Panc1 (cell line): ENCODE results near the gene LRRC10B.

Experiments used
- CTCF ChIP-seq: fragments of 450-650 bp; IDR thresholded peaks from 2 replicates; pipeline ENCODE4 v1.5.1; 2017; ENCODE audit warnings: mild to moderate bottlenecking
- POLR2AphosphoS5 ChIP-seq: IDR thresholded peaks from 2 replicates; pipeline ENCODE4 v1.6.1; 2012; ENCODE audit warnings: mild to moderate bottlenecking, low read depth, low read length, moderate library complexity
- REST ChIP-seq, 2 experiments: IDR thresholded peaks; 2 replicates each; pipeline ENCODE4 v1.6.1; 2011 to 2012; ENCODE audit warnings: low read depth in 2 of 2, control low read depth in 1 of 2, low read length in 1 of 2, mild to moderate bottlenecking in 1 of 2, moderate library complexity in 1 of 2; ENCODE audit not compliant: insufficient read depth in 1 of 2
- SIN3A ChIP-seq: IDR thresholded peaks from 2 replicates; pipeline ENCODE4 v1.6.1; 2012; ENCODE audit warnings: low read depth, mild to moderate bottlenecking, low read length, moderate library complexity, borderline replicate concordance; ENCODE audit not compliant: insufficient read depth
- TCF7L2 ChIP-seq: IDR thresholded peaks from 2 replicates; pipeline ENCODE4 v1.6.1; 2011; ENCODE audit warnings: mild to moderate bottlenecking, low read depth, low read length, inconsistent platforms

GRCh38 chr11:61497473-61497872 is 11.1 kb upstream of the LRRC10B start:
- TF ChIP-seq REST (IDR thresholded peaks at IDR 0.05; ENCODE audit: insufficient read depth in 1 of 2, low read depth in 2 of 2, low read length in 1 of 2) (no peak), CTCF (no peak), POLR2AphosphoS5 (no peak), TCF7L2 (no peak), SIN3A (no peak)
